Vagina (tissue), 2 donors: ENCODE results near the gene HOXA1.

ENCODE experiments used
- CTCF ChIP-seq, 3 experiments: fragments of 450-650 bp in 2 of 3; fragments of 200-600 bp in 1 of 3; sonication (generic) in 1 of 3; IDR thresholded peaks; one replicate each; pipeline ENCODE4 v1.5.1; 2017 to 2019; ENCODE audit warnings: antibody characterized with exemption in 3 of 3, mild to moderate bottlenecking in 2 of 3, moderate library complexity in 2 of 3
- POLR2A ChIP-seq, 2 donors: fragments of 450-650 bp; IDR thresholded peaks; one replicate each; pipeline ENCODE4 v1.6.1; 2017; ENCODE audit warnings: antibody characterized with exemption in 2 of 2, mild to moderate bottlenecking in 2 of 2, moderate library complexity in 2 of 2
- POLR2AphosphoS5 ChIP-seq, 2 donors: sonication (generic); formaldehyde crosslinking; IDR thresholded peaks; one replicate each; pipeline ENCODE4 v1.9.0; 2017; ENCODE audit warnings: antibody characterized with exemption in 2 of 2, mild to moderate bottlenecking in 2 of 2, low read depth in 1 of 2; ENCODE audit not compliant: insufficient read depth in 1 of 2

- TF ChIP-seq CTCF (IDR thresholded peaks at IDR 0.05), result no peak
- no peak for TF ChIP-seq POLR2A (IDR thresholded peaks at IDR 0.05)
- no peak for TF ChIP-seq POLR2AphosphoS5 (IDR thresholded peaks at IDR 0.05; ENCODE audit: insufficient read depth in 1 of 2, low read depth in 1 of 2)
These were observed 49.5 kb upstream of the HOXA1 start for GRCh38 chr7:27145165-27145913.
